HCT116 (cell line): Measurements from ENCODE around the gene CNTN4. TPM values are rescaled to one million over a fixed set of nuclear protein-coding genes. Genes with fewer than 3 reads are reported as not detected.

ENCODE experiments used
- ATAC-seq: fragments of 200-7000 bp; cut with Tn5 transposase; 2 replicates; pipeline ENCODE4 v1.9.1; 2020; ENCODE audit warnings: mild to moderate bottlenecking, moderate library complexity
- BruUV-seq: library from RNA; stranded (reverse); fragments of 400-500 nt; replicated peaks from 2 replicates; lab custom pipeline; 2021; lab: Mats Ljungman, UMichigan
- CTCF ChIA-PET: fragments of 300-600 bp; sonication (Branson Sonifier 250); formaldehyde crosslinking; loops from one replicate; lab custom pipeline; 2021; ENCODE audit warnings: antibody characterized with exemption; lab: Charles Lee
- POLR2A ChIA-PET: fragments of 300-600, 350-600 bp; sonication (Branson Sonifier 250); formaldehyde crosslinking; loops from one replicate; lab custom pipeline; 2021; ENCODE audit warnings: antibody characterized with exemption; lab: Charles Lee
- RAD21 ChIA-PET, 2 experiments: fragments of 300-600 bp; sonication (Branson Sonifier 250); formaldehyde crosslinking; loops; one replicate each; lab custom pipeline; 2023; ENCODE audit warnings: low total read pairs in 2 of 2; ENCODE audit not compliant: uncharacterized antibody in 2 of 2, unreplicated experiment in 2 of 2, low non-redundant PET in 1 of 2; lab: Charles Lee
- DNase-seq: peaks from one replicate; pipeline ENCODE4 v3.0.0-alpha.2; 2010; ENCODE audit warnings: low read depth, low spot score
- H2AFZ ChIP-seq: fragments of 200-600 bp; shearing (Covaris generic), sonication (generic); 2 replicates; pipeline ENCODE4 v1.6.1; 2017; ENCODE audit warnings: low read depth, mixed run types, mixed read lengths, antibody characterized with exemption, low read length; ENCODE audit not compliant: poor library complexity, severe bottlenecking
- H3K27ac ChIP-seq: 2 replicates; pipeline ENCODE4 v1.5.1; 2012; ENCODE audit warnings: low read depth, low read length
- H3K27me3 ChIP-seq: fragments of 200-600 bp; sonication (generic); 2 replicates; pipeline ENCODE4 v1.6.1; 2016; ENCODE audit warnings: mixed run types, low read length, mixed read lengths; ENCODE audit not compliant: insufficient read depth
- H3K36me3 ChIP-seq, 2 experiments: fragments of 200-500 bp in 1 of 2; fragments of 200-600 bp in 1 of 2; sonication (Bioruptor generic) in 1 of 2; sonication (generic) in 1 of 2; 2 replicates each; pipeline versions ENCODE4 v1.5.1 to v1.6.1; 2014 to 2016; ENCODE audit warnings: low read length in 2 of 2, inconsistent platforms in 1 of 2, mixed read lengths in 1 of 2, mixed run types in 1 of 2; ENCODE audit not compliant: insufficient read depth in 2 of 2, control insufficient read depth in 1 of 2
- H3K4me1 ChIP-seq, 2 experiments: fragments of 200-600 bp in 1 of 2; sonication (generic) in 1 of 2; 2 replicates each; pipeline versions ENCODE4 v1.5.1 to v1.6.1; 2012 to 2017; ENCODE audit warnings: low read length in 2 of 2, inconsistent platforms in 1 of 2, mild to moderate bottlenecking in 1 of 2, mixed read lengths in 1 of 2, mixed run types in 1 of 2, moderate library complexity in 1 of 2; ENCODE audit not compliant: insufficient read depth in 2 of 2, control insufficient read depth in 1 of 2
- H3K4me2 ChIP-seq: fragments of 200-600 bp; sonication (generic); 2 replicates; pipeline ENCODE4 v1.6.1; 2017; ENCODE audit warnings: mixed run types, low read length, mixed read lengths
- H3K4me3 ChIP-seq, 2 experiments: fragments of 200-600 bp in 1 of 2; sonication (generic) in 1 of 2; replicated peaks in 1 of 2; 2 replicates each; pipeline ENCODE4 v1.5.1; 2011 to 2016; ENCODE audit warnings: low read length in 2 of 2, control low read depth in 1 of 2, low read depth in 1 of 2, mild to moderate bottlenecking in 1 of 2, mixed read lengths in 1 of 2, mixed run types in 1 of 2
- H3K79me2 ChIP-seq: fragments of 200-600 bp; sonication (generic); 2 replicates; pipeline ENCODE4 v1.6.1; 2017; ENCODE audit warnings: mild to moderate bottlenecking, mixed run types, low read length, moderate library complexity, mixed read lengths; ENCODE audit not compliant: insufficient read depth
- H3K9ac ChIP-seq: fragments of 200-600 bp; sonication (generic); 2 replicates; pipeline ENCODE4 v1.6.1; 2016; ENCODE audit warnings: low read length, mixed read lengths
- H3K9me2 ChIP-seq: fragments of 200-600 bp; sonication (generic), shearing (Covaris generic); 2 replicates; pipeline ENCODE4 v1.6.1; 2017; ENCODE audit warnings: mixed run types, mild to moderate bottlenecking, moderate library complexity; ENCODE audit not compliant: insufficient read depth
- H3K9me3 ChIP-seq, 2 experiments: fragments of 200-500 bp in 1 of 2; fragments of 200-600 bp in 1 of 2; sonication (Bioruptor generic) in 1 of 2; sonication (generic) in 1 of 2; 2 replicates each; pipeline ENCODE4 v1.6.1; 2014 to 2017; ENCODE audit warnings: low read length in 2 of 2, mixed read lengths in 2 of 2, inconsistent platforms in 1 of 2, low read depth in 1 of 2, mild to moderate bottlenecking in 1 of 2, mixed run types in 1 of 2, moderate library complexity in 1 of 2; ENCODE audit not compliant: control insufficient read depth in 1 of 2, insufficient read depth in 1 of 2
- H4K20me1 ChIP-seq: fragments of 200-600 bp; sonication (generic), shearing (Covaris generic); 2 replicates; pipeline ENCODE4 v1.6.1; 2017; ENCODE audit warnings: mixed run types, mild to moderate bottlenecking, moderate library complexity; ENCODE audit not compliant: insufficient read depth
- ATF3 ChIP-seq: IDR thresholded peaks from 2 replicates; pipeline ENCODE4 v1.6.1; 2012
- CTCF ChIP-seq, 3 experiments: fragments of 200-600 bp in 1 of 3; sonication (generic) in 1 of 3; IDR thresholded peaks in 2 of 3; conservative IDR thresholded peaks in 1 of 3; 2 replicates each; pipeline ENCODE4 v1.5.1; 2012 to 2017; ENCODE audit warnings: low read depth in 2 of 3, low read length in 2 of 3, antibody characterized with exemption in 1 of 3, borderline replicate concordance in 1 of 3, control low read depth in 1 of 3, mild to moderate bottlenecking in 1 of 3, mixed read lengths in 1 of 3, mixed run types in 1 of 3, moderate library complexity in 1 of 3; ENCODE audit not compliant: insufficient read depth in 1 of 3
- EGR1 ChIP-seq: IDR thresholded peaks from 2 replicates; pipeline ENCODE4 v1.6.1; 2012; ENCODE audit warnings: low read depth
- ELF1 ChIP-seq: IDR thresholded peaks from 2 replicates; pipeline ENCODE4 v1.6.1; 2012; ENCODE audit warnings: low read depth, borderline replicate concordance
- EZH2 ChIP-seq: fragments of 200-600 bp; sonication (generic); IDR thresholded peaks from 2 replicates; pipeline ENCODE4 v1.6.1; 2017; ENCODE audit warnings: antibody characterized with exemption, mixed run types
- EZH2phosphoT487 ChIP-seq: fragments of 200-600 bp; IDR thresholded peaks from 2 replicates; pipeline ENCODE4 v1.6.1; 2018; ENCODE audit warnings: antibody characterized with exemption, borderline replicate concordance
- FOSL1 ChIP-seq: IDR thresholded peaks from 2 replicates; pipeline ENCODE4 v1.6.1; 2012; ENCODE audit warnings: low read depth
- JUND ChIP-seq: IDR thresholded peaks from 2 replicates; pipeline ENCODE4 v1.6.1; 2012
- MAX ChIP-seq: IDR thresholded peaks from 2 replicates; pipeline ENCODE4 v1.6.1; 2012
- POLR2A ChIP-seq: IDR thresholded peaks from 2 replicates; pipeline ENCODE4 v1.7.0; 2011; ENCODE audit warnings: borderline replicate concordance; ENCODE audit not compliant: insufficient read depth, insufficient read length; ENCODE audit errors: extremely low read depth
- RAD21 ChIP-seq: IDR thresholded peaks from 2 replicates; pipeline ENCODE4 v1.6.1; 2012; ENCODE audit warnings: low read depth, mild to moderate bottlenecking
- REST ChIP-seq: IDR thresholded peaks from 2 replicates; pipeline ENCODE4 v1.6.1; 2012; ENCODE audit warnings: low read depth
- SIN3A ChIP-seq: IDR thresholded peaks from 2 replicates; pipeline ENCODE4 v1.6.1; 2012; ENCODE audit warnings: low read depth
- SRF ChIP-seq: IDR thresholded peaks from 2 replicates; pipeline ENCODE4 v1.6.1; 2012; ENCODE audit warnings: low read depth
- TCF7L2 ChIP-seq: IDR thresholded peaks from 2 replicates; pipeline ENCODE4 v1.7.0; 2011; ENCODE audit warnings: borderline replicate concordance, inconsistent platforms; ENCODE audit not compliant: insufficient read depth, insufficient read length; ENCODE audit errors: extremely low read depth
- YY1 ChIP-seq: IDR thresholded peaks from 2 replicates; pipeline ENCODE4 v1.6.1; 2011; ENCODE audit warnings: low read length, low read depth, moderate library complexity, mild to moderate bottlenecking; ENCODE audit not compliant: insufficient replicate concordance; ENCODE audit errors: extremely low read depth
- ZBTB33 ChIP-seq: IDR thresholded peaks from 2 replicates; pipeline ENCODE4 v1.6.1; 2011; ENCODE audit warnings: mild to moderate bottlenecking, low read length, moderate library complexity; ENCODE audit not compliant: insufficient replicate concordance; ENCODE audit errors: extremely low read depth
- ZFX ChIP-seq: fragments of 450-650 bp; IDR thresholded peaks from 2 replicates; pipeline ENCODE4 v1.6.1; 2017
- ZNF274 ChIP-seq: fragments of 200-500 bp; sonication (Bioruptor generic); IDR thresholded peaks from 2 replicates; pipeline ENCODE4 v1.6.1; 2014; ENCODE audit warnings: mild to moderate bottlenecking, low read depth, low read length, inconsistent platforms
- intact Hi-C: fragments of 100-400 bp; cut with micrococcal nuclease; formaldehyde crosslinking; loops from 2 replicates; pipeline ENCODE4 v1.10.0; 2022
- total RNA-seq: library from RNA; stranded (reverse); gene quantifications from one replicate; pipeline ENCODE4 v1.2.1, GENCODE V29; 2021; ENCODE audit not compliant: unreplicated experiment

The CNTN4 gene
- total RNA-seq, 1 experiment from 2014 or later: not detected

- H3K27me3 ChIP-seq: no peaks in the 10 kb centered on the region
- no peaks in the 10 kb centered on the region for H3K9me2 ChIP-seq
- H3K27ac ChIP-seq: no peak overlapping the region
- no peak overlapping the region for H3K4me2 ChIP-seq
- ATAC-seq: no peak
- no peak overlapping the region for H3K9ac ChIP-seq
- H3K9me3 ChIP-seq: peaks cover 0 to 26% of the 10 kb centered on the region in 2 experiments; a peak in 2 of 4 replicates
- ChIA-PET CTCF (no interaction called here), POLR2A (no interaction called here), RAD21 (no interaction called here)
- no peak overlapping the region for H3K4me3 ChIP-seq
- H3K4me1 ChIP-seq: no peaks in the 10 kb centered on the region
- intact Hi-C loops: no loop called here
- TF ChIP-seq EGR1: no peak
- TF ChIP-seq TCF7L2: no peak
- TF ChIP-seq RAD21: no peak
- no peak for TF ChIP-seq FOSL1
- no peak for TF ChIP-seq ZNF274
- TF ChIP-seq SRF: no peak
- TF ChIP-seq EZH2phosphoT487: no peak
- no peak for TF ChIP-seq ATF3
- no peak for TF ChIP-seq POLR2A
- TF ChIP-seq REST: no peak
- no peak for TF ChIP-seq ZBTB33
- no peak for TF ChIP-seq SIN3A
- no peak for TF ChIP-seq YY1
- no peak for TF ChIP-seq CTCF (IDR thresholded peaks at IDR 0.05 in 2 of 3, conservative IDR thresholded peaks at IDR 0.05 in 1 of 3; ENCODE audit: borderline replicate concordance in 1 of 3, insufficient read depth in 1 of 3, low read depth in 2 of 3, low read length in 2 of 3)
- TF ChIP-seq JUND: no peak
- no peak for TF ChIP-seq ELF1
- no peak for TF ChIP-seq EZH2
- TF ChIP-seq ZFX: no peak
- TF ChIP-seq MAX: no peak
- H2AFZ ChIP-seq: no peak overlapping the region
- no peaks in the 10 kb centered on the region for H3K79me2 ChIP-seq
- H3K36me3 ChIP-seq: no peaks in the 10 kb centered on the region
- BruUV-seq: no TSS peak
- no peaks in the 10 kb centered on the region for H4K20me1 ChIP-seq
- no peak for DNase-seq
Measured at GRCh38 chr3:2879023-2879422, 780.4 kb downstream of the CNTN4 start.
